Suprapubic skin (tissue), 3 donors: ENCODE results near the gene DNAH8.

Experiments used
- CTCF ChIP-seq, 2 donors: fragments of 200-600 bp in 1 of 2; fragments of 450-650 bp in 1 of 2; sonication (generic) in 1 of 2; IDR thresholded peaks; one replicate each; pipeline ENCODE4 v1.5.1; 2016 to 2019; ENCODE audit warnings: antibody characterized with exemption in 2 of 2, mild to moderate bottlenecking in 1 of 2, moderate library complexity in 1 of 2
- EP300 ChIP-seq: sonication (generic); formaldehyde crosslinking; IDR thresholded peaks from one replicate; pipeline ENCODE4 v1.6.1; 2017; ENCODE audit warnings: antibody characterized with exemption
- POLR2A ChIP-seq, 2 donors: fragments of 450-650 bp; IDR thresholded peaks; one replicate each; pipeline ENCODE4 v1.6.1; 2017; ENCODE audit warnings: antibody characterized with exemption in 2 of 2, mild to moderate bottlenecking in 2 of 2, moderate library complexity in 2 of 2

GRCh38 chr6:39007575-39007974 is 292.5 kb downstream of the DNAH8 start:
- no peak for TF ChIP-seq EP300
- no peak for TF ChIP-seq CTCF (IDR thresholded peaks at IDR 0.05)
- no peak for TF ChIP-seq POLR2A (IDR thresholded peaks at IDR 0.05)
